Measurements from ENCODE around the gene NFIX. TPM values are rescaled to one million over a fixed set of nuclear protein-coding genes. Genes with fewer than 3 reads are reported as not detected.
A peak's percentile ranks its signal among the peaks of the same experiment; 100 is the strongest.

NFIX gene
- total RNA-seq, 4 donors from 2014 or later: 126 to 223 (median 176) TPM

DNA sequence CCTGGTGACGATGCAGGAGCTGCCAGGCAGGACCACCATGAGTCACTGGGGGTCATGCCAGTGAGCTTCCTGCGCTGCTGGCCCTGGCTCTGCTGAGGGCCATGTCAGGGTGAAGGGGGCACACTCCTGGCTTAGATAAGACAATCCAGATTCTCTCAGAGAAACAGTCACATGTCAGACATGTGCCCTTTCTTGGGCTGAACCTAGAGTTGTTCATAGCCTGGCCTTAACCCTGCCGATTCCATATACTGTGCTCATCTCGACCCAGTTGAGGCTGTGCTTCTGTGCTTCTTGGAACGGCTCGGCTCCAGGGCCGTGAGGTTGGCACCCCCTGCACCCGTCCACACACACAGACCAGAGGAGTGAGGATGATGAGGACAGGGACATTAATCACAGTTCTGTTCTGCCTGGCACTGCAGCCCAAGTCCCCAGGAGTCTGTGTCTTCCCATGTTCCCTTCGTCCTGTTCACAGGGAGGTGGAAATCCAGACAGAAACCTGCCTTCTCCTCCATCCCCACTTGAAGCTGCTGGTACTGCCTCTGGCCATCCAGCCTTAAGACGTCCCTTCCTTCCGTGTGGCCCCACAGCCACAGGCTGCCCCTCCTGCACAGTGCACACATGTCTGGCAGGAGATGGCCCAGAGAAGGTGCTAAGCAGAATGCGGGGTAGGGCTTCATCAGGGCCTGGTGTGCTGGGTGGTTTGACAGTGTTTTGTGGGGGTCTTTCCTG is 57.3 kb downstream of the NFIX start:
- no peak for DNase-seq (ENCODE audit: low spot score in 2 of 2)
- WGBS: 36% methylated on average over 9 of the region's 12 CpGs
- H3K27me3 ChIP-seq: no peaks in the 10 kb centered on the region
- TF ChIP-seq, protein P1, sequence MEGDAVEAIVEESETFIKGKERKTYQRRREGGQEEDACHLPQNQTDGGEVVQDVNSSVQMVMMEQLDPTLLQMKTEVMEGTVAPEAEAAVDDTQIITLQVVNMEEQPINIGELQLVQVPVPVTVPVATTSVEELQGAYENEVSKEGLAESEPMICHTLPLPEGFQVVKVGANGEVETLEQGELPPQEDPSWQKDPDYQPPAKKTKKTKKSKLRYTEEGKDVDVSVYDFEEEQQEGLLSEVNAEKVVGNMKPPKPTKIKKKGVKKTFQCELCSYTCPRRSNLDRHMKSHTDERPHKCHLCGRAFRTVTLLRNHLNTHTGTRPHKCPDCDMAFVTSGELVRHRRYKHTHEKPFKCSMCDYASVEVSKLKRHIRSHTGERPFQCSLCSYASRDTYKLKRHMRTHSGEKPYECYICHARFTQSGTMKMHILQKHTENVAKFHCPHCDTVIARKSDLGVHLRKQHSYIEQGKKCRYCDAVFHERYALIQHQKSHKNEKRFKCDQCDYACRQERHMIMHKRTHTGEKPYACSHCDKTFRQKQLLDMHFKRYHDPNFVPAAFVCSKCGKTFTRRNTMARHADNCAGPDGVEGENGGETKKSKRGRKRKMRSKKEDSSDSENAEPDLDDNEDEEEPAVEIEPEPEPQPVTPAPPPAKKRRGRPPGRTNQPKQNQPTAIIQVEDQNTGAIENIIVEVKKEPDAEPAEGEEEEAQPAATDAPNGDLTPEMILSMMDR (IDR thresholded peaks at IDR 0.05): no peak
- TF ChIP-seq POLR2A (IDR thresholded peaks at IDR 0.05) (no peak), POLR2AphosphoS5 (IDR thresholded peaks at IDR 0.05) (no peak), EP300 (IDR thresholded peaks at IDR 0.05) (no peak)
- H3K36me3 ChIP-seq: no peaks in the 10 kb centered on the region
- H3K9me3 ChIP-seq: no peaks in the 10 kb centered on the region
- peaks cover 97% of the 10 kb centered on the region for H3K4me1 ChIP-seq
- H3K27ac ChIP-seq: peak overlapping the region; percentile 92
- no peak overlapping the region for H3K4me3 ChIP-seq

DNA sequence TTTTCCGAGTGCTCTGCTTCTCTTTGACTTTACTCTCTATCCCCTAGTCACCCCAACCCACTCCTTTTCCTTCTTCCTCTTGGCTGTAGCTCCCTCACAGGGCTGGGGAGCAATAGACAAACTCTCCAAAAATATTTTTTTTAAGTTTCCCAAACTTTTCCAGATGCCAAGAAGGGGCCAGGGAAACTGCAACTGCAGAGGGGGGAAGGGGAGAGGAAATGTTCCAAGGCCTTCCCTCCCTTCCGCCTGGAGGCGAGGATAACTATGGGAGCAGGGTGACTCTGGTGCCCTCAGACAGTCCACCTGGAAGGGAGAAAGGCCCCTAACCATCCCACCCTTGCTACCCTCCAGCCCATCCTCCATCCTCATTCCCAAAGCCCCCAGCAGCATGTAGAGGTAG is 58.0 kb downstream of the NFIX start:
- no peak for DNase-seq (ENCODE audit: low spot score in 2 of 2)
- H3K27ac ChIP-seq: peak overlapping the region; percentile 92
- no peaks in the 10 kb centered on the region for H3K36me3 ChIP-seq
- no peaks in the 10 kb centered on the region for H3K27me3 ChIP-seq
- H3K4me3 ChIP-seq: no peak overlapping the region
- TF ChIP-seq POLR2A (IDR thresholded peaks at IDR 0.05): no peak
- TF ChIP-seq, protein P1 (IDR thresholded peaks at IDR 0.05): no peak
- TF ChIP-seq POLR2AphosphoS5 (IDR thresholded peaks at IDR 0.05): no peak
- TF ChIP-seq EP300 (IDR thresholded peaks at IDR 0.05): no peak
- WGBS: 38% methylated on average over 3 of the region's 3 CpGs
- H3K4me1 ChIP-seq: peaks cover 97% of the 10 kb centered on the region
- H3K9me3 ChIP-seq: no peaks in the 10 kb centered on the region

DNA sequence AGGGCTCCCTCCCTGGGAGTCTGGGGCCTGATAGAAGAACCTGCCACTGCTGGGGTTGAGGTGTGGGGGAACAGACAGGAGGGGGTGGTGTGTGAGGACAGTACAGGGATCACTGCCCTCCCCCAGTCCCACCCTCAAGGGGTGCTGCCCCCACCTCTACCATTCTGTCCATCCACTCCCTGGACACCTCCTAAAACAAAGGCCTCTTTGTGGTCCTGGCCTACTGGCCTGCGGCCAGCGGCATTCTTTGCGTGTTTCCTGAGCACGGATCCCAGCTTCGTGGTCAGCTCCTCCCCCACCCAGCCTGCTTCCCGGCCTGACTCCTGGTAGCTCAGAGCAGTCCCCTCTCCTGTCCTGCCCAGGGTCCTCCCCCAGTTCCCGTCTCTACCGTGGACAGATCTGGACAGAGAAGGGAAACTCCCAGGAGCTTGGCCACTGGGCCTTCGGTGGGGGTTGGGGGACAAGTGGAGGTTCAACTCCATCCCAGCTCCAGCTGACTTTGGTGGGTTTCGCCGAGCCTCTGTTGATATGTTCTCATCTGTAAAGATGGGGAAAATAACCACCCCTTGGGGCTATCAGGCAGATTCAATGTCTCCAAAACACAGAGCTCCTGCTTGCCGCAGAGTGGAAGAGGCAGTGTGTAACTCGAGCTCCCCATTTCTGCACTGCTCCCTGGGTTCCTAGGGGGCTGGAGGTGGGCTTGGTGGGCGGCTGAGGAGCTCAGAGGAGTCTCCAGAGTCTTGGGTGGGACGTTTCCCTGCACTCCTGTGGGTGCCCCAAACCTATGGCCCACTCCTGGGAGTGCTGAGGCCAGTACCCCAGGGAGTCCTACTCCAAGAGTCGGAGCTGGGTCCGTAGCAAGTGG is 58.7 kb downstream of the NFIX start:
- DNase-seq (ENCODE audit: low spot score in 2 of 2): peak; percentile 90 to 92
- no peak for TF ChIP-seq POLR2AphosphoS5 (IDR thresholded peaks at IDR 0.05)
- no peak for TF ChIP-seq EP300 (IDR thresholded peaks at IDR 0.05)
- TF ChIP-seq, protein P1 (IDR thresholded peaks at IDR 0.05): no peak
- no peak for TF ChIP-seq POLR2A (IDR thresholded peaks at IDR 0.05)
- H3K36me3 ChIP-seq: no peaks in the 10 kb centered on the region
- no peaks in the 10 kb centered on the region for H3K9me3 ChIP-seq
- WGBS: 14% methylated on average over 12 of the region's 17 CpGs
- H3K27me3 ChIP-seq: no peaks in the 10 kb centered on the region
- peaks cover 99% of the 10 kb centered on the region for H3K4me1 ChIP-seq
- peak overlapping the region; percentile 30 for H3K4me3 ChIP-seq
- peak overlapping the region; percentile 92 for H3K27ac ChIP-seq

DNA sequence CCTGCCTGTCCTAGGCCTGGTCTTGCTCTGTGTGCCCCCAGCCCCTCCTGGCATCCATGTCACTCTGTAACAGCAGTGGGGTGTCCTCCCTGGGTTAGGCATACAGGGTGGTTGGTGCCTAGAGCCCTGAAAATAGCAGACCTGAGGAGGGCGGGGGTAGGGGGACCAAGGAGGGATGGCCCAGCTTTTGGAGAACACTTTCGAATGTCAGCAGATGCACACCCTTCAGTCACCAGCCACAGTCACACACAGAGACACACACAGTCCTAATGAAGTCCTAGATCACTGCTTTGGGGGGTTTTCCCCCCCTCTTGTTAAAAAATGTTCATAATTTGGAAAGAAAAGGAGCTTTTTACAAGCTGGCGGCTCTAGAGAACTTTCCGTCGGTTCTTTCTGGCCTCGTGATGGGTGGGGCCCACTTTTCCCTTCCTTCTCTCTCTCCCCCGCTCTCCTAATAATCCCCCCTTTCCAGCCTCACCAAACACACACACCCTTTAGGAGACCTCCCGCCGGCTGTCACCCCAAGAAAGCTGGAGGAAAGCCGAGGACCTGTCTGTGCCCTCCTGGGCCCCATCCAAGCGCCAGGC is 59.4 kb downstream of the NFIX start:
- H3K4me1 ChIP-seq: peaks cover 100% of the 10 kb centered on the region
- TF ChIP-seq, protein P1 (IDR thresholded peaks at IDR 0.05): no peak
- TF ChIP-seq POLR2A (IDR thresholded peaks at IDR 0.05) (no peak), POLR2AphosphoS5 (IDR thresholded peaks at IDR 0.05) (no peak)
- H3K27ac ChIP-seq: peak overlapping the region; percentile 92
- peak overlapping the region; percentile 30 for H3K4me3 ChIP-seq
- no peaks in the 10 kb centered on the region for H3K36me3 ChIP-seq
- no peaks in the 10 kb centered on the region for H3K9me3 ChIP-seq
- no peak for DNase-seq (ENCODE audit: low spot score in 2 of 2)
- 16% methylated on average over 11 of the region's 11 CpGs for WGBS
- no peaks in the 10 kb centered on the region for H3K27me3 ChIP-seq
